GM12875 (cell line): ENCODE data around the gene ZC3HAV1.

Experiments used
- H3K4me3 ChIP-seq: one replicate; pipeline ENCODE4 v1.5.1; 2011; ENCODE audit warnings: low read depth, low read length, control low read depth
- TF ChIP-seq, protein P1 (sequence below): IDR thresholded peaks from 2 replicates; pipeline ENCODE4 v1.5.1; 2011; ENCODE audit warnings: low read depth, mild to moderate bottlenecking, control low read depth, inconsistent platforms, low read length, moderate library complexity, borderline replicate concordance; ENCODE audit not compliant: insufficient read depth

Gene ZC3HAV1

DNA sequence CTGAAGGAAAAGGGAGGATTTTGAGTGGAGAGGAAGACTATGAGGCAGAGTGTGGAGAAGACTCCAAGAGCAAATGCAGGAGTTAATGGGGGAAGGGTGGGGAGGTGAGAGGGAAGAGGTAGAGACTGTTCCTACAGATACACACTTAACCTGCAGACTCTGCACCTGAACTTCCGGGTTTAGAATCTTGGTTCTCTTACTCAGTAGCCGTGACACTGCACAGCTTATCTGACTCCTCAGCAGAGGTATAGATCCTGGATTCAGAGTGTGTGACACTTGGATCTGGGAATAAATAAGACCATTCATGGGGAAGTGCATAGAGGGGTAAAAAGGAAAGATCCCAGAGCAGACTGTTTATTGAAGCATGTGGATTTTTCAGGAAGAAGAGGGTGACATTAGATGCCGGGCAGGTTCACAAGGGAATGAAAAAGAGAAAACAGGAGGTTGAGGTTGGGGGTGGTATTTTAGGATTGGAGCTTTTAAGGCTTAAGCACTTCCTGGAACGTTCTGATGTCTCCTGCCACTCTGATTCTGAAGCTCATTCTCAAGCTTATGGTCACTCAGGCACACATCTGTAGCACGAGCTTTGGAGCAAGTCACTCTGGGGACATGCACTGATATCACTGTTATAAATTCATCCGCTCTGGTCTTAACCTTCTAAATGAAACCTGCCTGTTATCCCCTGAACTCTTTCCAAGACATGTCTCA lies 68.0 kb downstream of the ZC3HAV1 start:
- TF ChIP-seq, protein P1, sequence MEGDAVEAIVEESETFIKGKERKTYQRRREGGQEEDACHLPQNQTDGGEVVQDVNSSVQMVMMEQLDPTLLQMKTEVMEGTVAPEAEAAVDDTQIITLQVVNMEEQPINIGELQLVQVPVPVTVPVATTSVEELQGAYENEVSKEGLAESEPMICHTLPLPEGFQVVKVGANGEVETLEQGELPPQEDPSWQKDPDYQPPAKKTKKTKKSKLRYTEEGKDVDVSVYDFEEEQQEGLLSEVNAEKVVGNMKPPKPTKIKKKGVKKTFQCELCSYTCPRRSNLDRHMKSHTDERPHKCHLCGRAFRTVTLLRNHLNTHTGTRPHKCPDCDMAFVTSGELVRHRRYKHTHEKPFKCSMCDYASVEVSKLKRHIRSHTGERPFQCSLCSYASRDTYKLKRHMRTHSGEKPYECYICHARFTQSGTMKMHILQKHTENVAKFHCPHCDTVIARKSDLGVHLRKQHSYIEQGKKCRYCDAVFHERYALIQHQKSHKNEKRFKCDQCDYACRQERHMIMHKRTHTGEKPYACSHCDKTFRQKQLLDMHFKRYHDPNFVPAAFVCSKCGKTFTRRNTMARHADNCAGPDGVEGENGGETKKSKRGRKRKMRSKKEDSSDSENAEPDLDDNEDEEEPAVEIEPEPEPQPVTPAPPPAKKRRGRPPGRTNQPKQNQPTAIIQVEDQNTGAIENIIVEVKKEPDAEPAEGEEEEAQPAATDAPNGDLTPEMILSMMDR: no peak
- no peak overlapping the region for H3K4me3 ChIP-seq

DNA sequence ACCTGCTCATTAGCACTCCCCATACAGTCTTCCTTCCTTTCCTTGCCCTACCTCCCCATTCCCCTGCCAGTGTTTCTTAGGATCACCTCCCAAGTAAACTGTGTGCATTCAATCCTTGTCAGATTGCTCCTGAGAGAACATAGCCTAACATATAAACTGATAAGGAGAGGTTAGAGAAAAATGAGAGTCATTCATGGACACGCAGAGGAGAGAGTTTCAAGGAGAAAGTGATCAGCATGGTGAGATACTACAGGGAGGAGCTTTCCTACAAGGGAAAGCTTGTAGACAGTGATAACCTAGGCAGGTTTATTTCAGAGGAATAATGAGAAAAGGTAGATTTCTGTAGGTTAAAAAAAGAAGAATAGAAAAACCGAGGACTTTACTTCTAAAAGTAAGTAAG lies 70.8 kb downstream of the ZC3HAV1 start:
- no peak overlapping the region for H3K4me3 ChIP-seq
- TF ChIP-seq, protein P1: no peak

DNA sequence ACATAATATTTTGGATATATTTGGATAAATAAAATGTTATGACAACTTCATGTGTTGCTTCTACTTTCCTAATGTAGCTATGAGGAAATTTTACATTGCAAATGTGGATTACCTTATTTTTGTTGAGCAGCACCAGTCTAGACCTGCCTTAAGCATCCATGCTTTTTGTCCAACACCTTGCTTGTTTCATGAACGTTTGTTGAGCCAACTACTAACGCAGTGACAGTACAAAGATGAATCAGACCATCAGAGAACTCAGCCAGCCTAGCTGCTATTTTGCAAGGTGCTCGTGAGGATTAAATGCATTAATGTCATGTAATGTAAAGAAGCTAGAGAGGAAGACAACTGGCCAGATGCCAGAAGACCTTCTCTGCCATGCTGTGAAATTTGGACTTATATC lies 72.6 kb downstream of the ZC3HAV1 start:
- no peak overlapping the region for H3K4me3 ChIP-seq
- TF ChIP-seq, protein P1: no peak

DNA sequence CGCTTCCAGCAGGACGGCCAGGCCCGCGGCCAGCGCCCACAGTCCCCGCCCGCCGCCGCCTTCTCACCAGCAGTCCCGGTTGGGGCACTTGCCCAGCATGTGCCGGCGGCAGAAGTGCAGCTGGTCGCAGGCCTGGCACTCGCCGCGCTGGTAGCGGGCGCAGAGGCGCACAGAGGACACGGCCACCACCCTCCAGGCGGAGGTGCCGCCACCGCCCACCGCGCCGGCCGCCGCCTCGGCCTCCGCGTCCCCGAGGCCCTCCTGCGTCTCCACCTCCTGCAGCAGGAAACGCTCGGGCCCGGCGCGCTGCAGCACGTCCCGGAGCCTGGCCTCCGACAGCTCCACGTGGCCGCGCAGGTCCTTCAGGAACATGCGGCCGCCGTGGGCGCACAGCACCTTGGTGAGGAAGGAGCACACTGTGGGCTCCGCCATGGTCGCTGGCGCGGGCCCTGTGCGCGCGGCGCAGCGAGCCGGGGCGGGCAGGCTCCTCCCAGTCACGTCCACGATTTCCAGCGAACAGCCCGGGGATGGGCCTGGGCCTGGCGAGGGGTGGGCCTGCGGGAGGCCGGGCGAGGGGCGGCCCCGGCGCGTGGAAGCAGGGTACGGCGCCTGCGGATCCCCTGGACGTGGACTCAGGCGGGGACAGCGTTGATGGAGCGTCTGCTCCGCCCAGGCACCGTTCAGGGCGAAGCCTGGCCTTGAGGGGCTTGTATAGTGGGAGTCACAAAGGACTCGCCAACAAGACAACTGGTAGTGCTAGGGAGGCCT lies 73.8 kb downstream of the ZC3HAV1 start, which contains the start of gene ZC3HAV1L:
ZC3HAV1L (minus strand) TSS at position 457 of the 768 bp plus-strand sequence; CDS start at position 432, 25 bp downstream.
- TF ChIP-seq, protein P1: no peak
- H3K4me3 ChIP-seq: peak within 1 kb of the TSS; percentile 95

DNA sequence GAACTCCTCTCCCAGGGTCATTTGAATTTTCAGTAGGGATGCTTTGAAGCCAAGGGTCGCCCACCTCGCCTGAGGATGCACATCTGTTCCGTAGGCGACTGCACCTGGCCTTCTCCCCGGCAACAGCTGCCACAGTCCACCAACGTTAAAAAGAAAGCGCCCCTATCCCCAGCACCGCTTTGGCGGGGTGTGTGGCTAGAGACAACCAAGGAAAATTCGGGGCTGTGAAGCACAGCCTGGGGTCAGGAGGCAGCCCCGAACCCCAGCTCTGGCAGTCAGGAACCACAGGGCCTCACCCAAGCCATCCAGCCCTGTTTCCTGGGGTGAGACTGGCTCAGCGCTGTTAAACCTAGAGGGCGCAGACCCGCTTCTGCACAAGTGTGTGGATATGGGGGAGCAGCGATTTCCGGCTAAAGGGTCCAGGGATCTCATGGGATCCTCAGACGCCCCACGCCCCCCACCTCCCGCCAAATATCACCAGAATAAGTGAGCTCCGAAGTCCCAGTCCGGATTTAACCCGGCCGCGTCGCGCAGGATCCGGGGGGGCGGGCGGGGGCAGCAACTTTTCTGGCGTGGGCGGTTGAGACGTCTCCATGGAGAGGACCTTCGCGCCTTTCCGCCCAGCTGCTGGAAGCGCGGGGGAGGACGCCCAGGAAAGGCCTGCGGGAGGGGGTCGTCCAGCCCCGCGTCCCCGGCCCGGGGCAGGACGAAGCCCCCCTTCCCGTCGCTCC lies 74.5 kb downstream of the ZC3HAV1 start:
- TF ChIP-seq, protein P1: 0 out of 2 replicates have a peak, but pooled peaks have one; percentile 15
- H3K4me3 ChIP-seq: peak overlapping the region; percentile 95

DNA sequence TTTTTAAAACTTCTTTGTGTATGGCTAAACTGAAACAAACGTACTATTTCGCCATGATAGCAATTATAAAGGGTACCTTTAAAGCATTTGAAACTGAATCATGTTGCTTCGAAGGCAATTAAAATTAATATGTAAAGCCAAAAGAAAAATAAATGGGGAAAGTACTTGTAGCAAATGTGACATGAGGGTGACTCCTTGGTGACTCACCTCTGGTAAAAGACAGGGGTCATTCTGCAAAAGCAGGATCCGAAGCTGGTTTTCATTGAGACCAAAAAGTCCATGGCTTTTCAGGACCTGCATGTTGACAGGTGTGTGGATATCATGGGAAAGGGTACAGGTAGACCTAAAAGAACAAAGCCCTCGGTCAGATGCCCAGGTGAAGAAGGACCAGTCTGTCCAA lies 75.2 kb downstream of the ZC3HAV1 start:
- TF ChIP-seq, protein P1: no peak
- peak overlapping the region; percentile 95 for H3K4me3 ChIP-seq
